ENCODE results near the gene ARID2.

Gene ARID2

DNA sequence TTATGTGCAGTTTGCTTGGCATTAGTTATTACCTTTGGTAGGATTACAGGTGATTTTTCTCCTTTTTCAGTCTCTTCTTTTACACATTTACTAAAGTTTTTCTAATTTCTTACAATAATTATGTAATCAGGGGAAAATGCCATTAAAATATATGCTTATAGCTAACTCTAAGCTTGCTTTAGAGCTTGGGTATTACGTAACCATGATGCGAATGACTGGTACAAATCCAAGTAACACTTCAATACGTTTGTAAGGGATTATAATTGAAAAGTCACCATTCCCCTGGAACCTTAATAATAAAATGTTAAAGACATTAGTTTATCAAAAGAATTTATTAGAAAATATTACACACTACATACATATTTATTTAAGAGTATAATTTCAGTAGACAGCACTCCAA, 189.3 kb downstream of the ARID2 start:
- H3K4me3 ChIP-seq (ENCODE audit: low read depth, low read length), result no peak overlapping the region

DNA sequence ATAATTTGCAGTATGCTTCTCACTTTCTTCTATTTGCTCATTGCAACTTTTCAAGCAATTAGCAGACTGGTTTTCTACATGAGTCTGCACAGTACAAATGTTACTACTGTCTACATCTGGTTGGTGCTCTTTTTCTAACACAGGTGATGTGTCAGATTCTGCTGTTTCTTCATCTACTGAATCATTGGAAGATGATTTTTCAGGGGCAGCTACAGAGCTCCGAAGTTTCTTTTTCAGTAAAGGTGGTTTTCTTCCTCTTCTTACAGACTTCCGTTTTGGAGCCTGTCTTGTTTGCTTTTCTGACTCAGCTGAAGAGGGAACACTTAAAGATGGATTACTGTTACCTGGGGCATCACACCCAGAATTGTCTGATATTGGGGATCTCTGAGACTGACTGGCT, 198.8 kb downstream of the ARID2 start:
- no peak overlapping the region for H3K4me3 ChIP-seq (ENCODE audit: low read depth, low read length)

GRCh38 chr12:45930369-45930768, 200.9 kb downstream of the ARID2 start:
- H3K4me3 ChIP-seq (ENCODE audit: low read depth, low read length), result no peak overlapping the region

GRCh38 chr12:45933504-45933903, 204.0 kb downstream of the ARID2 start:
- no peak overlapping the region for H3K4me3 ChIP-seq (ENCODE audit: low read depth, low read length)

- H3K4me3 ChIP-seq (ENCODE audit: low read depth, low read length), result no peak overlapping the region
These were observed 205.4 kb downstream of the ARID2 start for GRCh38 chr12:45934956-45935355.

- H3K4me3 ChIP-seq (ENCODE audit: low read depth, low read length), result no peak overlapping the region
These were observed 209.1 kb downstream of the ARID2 start for GRCh38 chr12:45938566-45938965.

DNA sequence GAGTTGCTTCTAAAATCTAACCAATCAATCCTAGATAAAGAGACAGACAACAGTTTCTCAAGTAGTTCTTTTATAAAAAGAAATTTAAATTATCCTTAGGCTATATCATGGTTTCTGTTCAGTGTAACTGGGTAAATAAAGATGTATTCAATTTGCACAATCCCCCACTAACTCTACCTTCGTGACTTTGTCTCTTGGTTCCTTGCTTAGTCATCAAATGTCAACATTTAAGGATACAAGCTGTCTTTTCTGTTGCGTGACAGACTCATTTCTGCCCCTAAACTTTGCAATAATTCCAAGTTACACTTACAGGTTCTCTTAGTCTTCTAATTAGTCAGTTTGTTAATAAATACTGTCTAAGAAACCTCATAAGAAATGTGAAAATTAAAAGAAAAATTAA, 210.3 kb downstream of the ARID2 start:
- H3K4me3 ChIP-seq (ENCODE audit: low read depth, low read length), result no peak overlapping the region

GRCh38 chr12:45944771-45945170, 215.3 kb downstream of the ARID2 start:
- H3K4me3 ChIP-seq (ENCODE audit: low read depth, low read length), result no peak overlapping the region

- H3K4me3 ChIP-seq (ENCODE audit: low read depth, low read length), result no peak overlapping the region
These were observed 216.9 kb downstream of the ARID2 start for GRCh38 chr12:45946435-45946834.

GRCh38 chr12:45948546-45948945, 219.0 kb downstream of the ARID2 start:
- no peak overlapping the region for H3K4me3 ChIP-seq (ENCODE audit: low read depth, low read length)

All from iPS-11a (cell line).